GM12873 (cell line): Measurements from ENCODE around the gene EFNB2.

Experiments used
- TF ChIP-seq, protein P1 (sequence below): IDR thresholded peaks from 2 replicates; pipeline ENCODE4 v1.5.1; 2012; ENCODE audit warnings: low read depth, mild to moderate bottlenecking, moderate library complexity, low read length, control low read depth; ENCODE audit not compliant: insufficient read depth; ENCODE audit errors: missing control alignments

EFNB2 gene

DNA sequence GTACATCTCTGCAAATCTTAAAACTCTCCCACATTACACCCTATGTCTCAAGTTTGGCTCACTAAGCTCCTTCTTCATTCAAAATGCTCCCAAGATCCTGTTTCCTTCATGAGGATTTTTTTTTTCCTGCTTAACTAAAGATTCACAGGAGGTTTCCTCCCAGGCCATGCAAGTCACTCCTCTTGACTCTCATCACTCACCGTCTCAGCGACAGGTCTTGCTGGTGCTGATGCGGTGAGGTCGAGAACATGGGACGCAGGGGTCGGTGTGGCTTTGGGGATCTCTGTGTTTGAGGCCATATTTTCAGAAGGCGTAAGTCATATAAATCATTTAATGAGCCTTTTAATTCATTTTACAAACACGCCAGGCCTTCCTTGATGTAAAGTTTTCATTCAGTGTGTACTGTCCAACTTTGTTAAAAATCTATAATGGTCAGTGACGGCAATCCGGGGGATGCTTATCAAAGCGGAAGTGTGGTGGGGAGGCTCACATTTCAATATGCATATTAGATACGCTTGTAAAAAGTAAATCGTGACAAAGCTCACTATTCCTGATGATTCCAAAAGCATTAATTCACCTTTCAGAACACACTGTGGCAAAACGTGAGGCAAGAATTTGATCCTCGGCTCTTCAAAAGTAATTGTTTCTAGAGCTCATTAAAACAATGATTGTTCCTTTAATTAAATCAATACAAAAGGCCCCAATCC is 20.4 kb downstream of the EFNB2 start:
- TF ChIP-seq, protein P1, sequence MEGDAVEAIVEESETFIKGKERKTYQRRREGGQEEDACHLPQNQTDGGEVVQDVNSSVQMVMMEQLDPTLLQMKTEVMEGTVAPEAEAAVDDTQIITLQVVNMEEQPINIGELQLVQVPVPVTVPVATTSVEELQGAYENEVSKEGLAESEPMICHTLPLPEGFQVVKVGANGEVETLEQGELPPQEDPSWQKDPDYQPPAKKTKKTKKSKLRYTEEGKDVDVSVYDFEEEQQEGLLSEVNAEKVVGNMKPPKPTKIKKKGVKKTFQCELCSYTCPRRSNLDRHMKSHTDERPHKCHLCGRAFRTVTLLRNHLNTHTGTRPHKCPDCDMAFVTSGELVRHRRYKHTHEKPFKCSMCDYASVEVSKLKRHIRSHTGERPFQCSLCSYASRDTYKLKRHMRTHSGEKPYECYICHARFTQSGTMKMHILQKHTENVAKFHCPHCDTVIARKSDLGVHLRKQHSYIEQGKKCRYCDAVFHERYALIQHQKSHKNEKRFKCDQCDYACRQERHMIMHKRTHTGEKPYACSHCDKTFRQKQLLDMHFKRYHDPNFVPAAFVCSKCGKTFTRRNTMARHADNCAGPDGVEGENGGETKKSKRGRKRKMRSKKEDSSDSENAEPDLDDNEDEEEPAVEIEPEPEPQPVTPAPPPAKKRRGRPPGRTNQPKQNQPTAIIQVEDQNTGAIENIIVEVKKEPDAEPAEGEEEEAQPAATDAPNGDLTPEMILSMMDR, result no peak

DNA sequence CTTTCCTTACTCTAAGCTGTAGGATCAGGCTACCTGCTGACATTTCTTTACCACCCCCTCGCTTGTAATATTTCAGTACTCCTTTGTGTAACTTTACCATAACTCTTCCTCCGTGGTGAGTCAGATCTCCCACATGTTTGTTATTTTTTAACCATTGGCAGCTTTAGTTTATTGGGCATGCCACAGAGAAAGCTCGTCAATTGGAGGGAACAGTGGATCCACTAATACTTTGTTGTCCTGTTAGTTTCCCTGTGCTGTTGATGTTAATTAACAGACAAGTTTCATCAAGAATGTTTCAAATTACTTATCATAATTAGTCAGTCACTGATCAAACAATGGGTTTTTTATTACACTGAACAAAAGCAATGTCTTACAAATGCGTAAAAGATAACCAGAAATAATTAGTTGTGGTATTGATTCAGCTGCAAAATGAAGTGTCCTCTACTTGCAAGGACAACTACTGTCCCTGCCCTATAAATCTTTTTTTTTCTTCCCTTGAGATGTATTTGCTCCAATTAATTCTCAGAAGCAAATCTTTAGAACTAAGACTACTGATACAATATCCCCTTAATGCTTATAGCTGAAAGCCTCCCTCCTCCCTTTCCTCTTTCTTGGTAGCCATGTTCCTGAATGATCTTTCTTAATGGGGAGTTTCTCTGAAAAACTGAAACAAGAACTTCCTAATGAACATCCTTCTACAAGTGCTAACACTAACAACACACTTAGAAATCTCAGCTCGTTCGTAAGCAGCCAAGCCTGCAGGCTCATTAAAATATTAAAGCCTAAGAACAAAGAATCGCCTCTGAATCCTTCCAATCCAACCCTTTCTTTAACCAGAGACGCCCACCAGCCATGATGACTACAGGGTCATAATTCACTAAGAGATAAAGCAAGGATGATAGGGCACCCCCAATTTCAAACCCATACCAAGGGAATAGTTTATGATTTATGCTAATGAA is 22.2 kb downstream of the EFNB2 start:
- TF ChIP-seq, protein P1, result no peak

DNA sequence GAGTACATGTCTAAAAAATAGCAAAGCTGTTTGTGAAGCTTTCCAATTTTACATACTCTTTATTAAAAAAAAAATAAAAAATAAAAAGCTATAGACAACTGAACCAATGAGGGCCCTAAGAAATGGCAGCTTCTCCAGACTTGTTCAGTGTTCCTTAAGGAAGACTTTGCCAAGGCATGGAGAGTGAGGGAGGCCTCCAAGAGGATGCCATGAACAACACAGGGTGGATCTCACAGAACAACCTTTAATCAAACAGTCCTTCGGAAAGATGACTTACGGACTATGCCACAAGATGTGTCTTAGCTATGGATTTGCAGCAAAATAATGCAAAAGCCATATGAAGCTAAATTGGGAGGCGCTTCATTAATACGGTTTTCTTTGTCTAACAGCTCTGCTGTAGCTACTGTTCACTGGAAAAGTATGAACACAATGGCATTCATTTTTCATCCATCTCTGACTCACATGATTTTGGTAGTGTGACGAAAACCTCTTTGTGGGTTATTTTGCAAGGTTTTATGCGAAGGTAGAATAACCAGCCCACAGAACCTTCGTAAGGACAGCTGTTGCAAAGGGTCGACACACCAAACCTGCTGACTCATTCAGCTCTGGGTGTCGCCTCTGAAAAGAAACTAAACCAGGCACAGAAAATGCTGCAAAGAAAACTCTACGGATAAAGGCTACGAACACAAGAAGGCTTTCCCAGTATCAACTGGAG is 27.7 kb downstream of the EFNB2 start:
- TF ChIP-seq, protein P1, result no peak

DNA sequence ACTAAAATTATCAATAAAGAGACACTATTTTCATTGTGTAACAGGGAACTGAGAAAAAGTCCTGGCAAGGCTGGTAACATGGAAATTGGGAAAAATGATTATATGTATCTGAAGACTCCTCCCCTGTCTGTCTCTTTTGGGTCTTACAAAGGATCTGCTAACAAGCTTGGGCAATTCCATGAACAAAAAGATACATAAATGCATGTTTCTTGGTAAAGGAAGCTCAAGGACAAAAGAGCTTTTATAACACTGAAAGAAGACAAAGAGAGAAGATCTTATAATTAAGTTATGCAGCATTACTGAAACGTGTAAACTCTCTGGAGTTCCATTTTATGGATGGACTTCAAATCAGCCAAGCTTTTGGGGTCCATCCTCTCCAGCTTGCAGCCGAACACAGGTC is 29.2 kb downstream of the EFNB2 start:
- TF ChIP-seq, protein P1, result no peak

DNA sequence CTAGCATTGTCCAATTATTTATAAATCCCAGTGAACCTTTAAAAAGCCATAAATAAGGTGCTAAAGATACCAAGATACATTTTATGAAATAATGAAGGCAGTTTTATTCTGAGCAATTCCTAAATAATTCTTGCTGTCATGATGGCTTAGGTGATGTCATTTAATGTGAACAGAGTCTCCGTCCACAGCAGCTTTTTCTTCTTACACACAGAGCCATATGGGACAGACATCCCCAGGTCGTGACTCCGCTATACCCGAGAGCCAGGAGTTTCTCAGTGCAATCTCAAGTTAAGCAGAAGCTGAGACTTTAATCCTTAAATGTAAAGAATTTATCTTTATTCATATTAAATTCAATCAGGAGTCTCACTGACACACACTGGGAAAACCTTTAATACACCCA is 29.7 kb downstream of the EFNB2 start:
- TF ChIP-seq, protein P1, result no peak

DNA sequence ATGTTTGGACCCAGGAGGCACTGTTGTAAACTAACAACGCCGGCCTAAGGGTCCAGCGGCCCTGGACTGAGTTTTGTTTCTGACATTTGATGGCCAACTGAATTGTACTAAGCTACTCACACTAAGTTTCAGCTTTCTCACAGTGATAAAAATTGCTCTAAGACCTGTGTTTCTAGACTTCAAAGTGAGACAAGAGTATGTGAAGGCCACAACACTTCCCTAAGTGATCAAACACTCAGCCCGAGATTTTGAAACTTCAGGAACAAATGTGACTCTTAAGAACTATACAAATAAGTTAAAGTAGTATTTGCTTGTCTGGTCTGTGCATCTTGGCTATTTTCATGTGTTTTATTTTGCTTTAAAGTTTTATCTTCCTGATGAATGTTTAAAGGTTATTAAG is 30.2 kb downstream of the EFNB2 start:
- TF ChIP-seq, protein P1, result no peak
